Measurements from ENCODE around the gene BRD1. TPM values are rescaled to one million over a fixed set of nuclear protein-coding genes. Genes with fewer than 3 reads are reported as not detected.
A peak's percentile ranks its signal among the peaks of the same experiment; 100 is the strongest.

Gene BRD1
- total and polyA plus RNA-seq, 4 donors = 16.6 to 51.5 (median 28.1) TPM

DNA sequence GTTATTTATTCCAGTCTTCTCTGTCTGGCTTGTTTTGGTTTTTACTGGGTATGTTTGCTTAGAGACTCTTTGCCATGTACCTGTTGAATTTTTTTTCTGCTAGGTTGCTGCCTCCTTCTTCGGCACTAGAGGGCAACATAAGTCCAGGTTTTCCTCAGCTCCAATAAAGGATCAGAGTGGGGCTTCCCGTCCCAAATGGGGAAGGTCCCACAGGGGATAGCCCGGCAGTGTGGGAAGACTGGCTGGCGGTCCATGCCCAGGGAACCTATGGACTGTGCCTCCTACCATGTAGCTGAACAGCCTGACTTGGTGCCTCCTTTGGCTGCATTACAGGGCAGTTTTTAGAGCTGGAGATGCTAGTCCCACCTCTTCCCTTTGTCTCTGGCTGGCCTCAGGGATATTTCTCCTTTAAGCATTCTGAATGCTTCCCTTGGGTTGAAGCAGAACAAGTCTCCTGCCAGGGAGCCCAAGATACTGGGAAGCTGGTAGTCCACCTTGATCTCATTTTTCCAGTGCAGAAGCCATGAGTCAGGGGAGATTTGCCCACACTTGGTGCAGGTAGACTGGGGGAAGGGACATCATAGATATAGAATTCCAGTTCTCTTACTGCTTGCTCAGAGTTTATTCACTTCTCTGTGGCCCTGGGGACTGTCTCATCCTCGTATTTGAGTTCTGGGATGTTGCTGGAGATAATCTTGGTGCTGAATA is 60.2 kb downstream of the BRD1 start:
- Histone ChIP-seq H3K9me3 (ENCODE audit: control insufficient read depth in 4 of 4, insufficient read depth in 3 of 4, low read length in 3 of 4) (peaks cover 0 to 7% (median 2%) of the 10 kb centered on the region in 4 donors), H3K4me1 (ENCODE audit: control insufficient read depth in 5 of 5, insufficient read depth in 5 of 5, low read length in 5 of 5) (peaks cover 0 to 15% (median 4%) of the 10 kb centered on the region in 5 donors), H3K9ac (ENCODE audit: insufficient read depth in 1 of 2, low read length in 2 of 2) (no peak overlapping the region), H3K27me3 (ENCODE audit: control insufficient read depth in 3 of 3, insufficient read depth in 3 of 3, low read length in 2 of 3) (no peaks in the 10 kb centered on the region), H3K4me3 (no peak overlapping the region), H3K27ac (ENCODE audit: low read depth in 1 of 2, low read length in 1 of 2) (no peak overlapping the region), H3K36me3 (ENCODE audit: control insufficient read depth in 4 of 4, insufficient read depth in 4 of 4, low read length in 4 of 4) (peaks cover 0 to 5% (median 0%) of the 10 kb centered on the region in 4 donors)
- DNase-seq (peak in 2 of 3 donors; percentile 13 to 43), ATAC-seq (ENCODE audit: insufficient read depth, low FRiP score) (no peak)
- TF ChIP-seq, protein P1, sequence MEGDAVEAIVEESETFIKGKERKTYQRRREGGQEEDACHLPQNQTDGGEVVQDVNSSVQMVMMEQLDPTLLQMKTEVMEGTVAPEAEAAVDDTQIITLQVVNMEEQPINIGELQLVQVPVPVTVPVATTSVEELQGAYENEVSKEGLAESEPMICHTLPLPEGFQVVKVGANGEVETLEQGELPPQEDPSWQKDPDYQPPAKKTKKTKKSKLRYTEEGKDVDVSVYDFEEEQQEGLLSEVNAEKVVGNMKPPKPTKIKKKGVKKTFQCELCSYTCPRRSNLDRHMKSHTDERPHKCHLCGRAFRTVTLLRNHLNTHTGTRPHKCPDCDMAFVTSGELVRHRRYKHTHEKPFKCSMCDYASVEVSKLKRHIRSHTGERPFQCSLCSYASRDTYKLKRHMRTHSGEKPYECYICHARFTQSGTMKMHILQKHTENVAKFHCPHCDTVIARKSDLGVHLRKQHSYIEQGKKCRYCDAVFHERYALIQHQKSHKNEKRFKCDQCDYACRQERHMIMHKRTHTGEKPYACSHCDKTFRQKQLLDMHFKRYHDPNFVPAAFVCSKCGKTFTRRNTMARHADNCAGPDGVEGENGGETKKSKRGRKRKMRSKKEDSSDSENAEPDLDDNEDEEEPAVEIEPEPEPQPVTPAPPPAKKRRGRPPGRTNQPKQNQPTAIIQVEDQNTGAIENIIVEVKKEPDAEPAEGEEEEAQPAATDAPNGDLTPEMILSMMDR (IDR thresholded peaks at IDR 0.05; ENCODE audit: control extremely low read depth, extremely low read depth) = peak; percentile 71
- WGBS, 2 donors = 37 to 45% methylated on average over 5 of the region's 5 CpGs

GRCh38 chr22:49765951-49766350 is 61.7 kb downstream of the BRD1 start:
- TF ChIP-seq, protein P1 (IDR thresholded peaks at IDR 0.05; ENCODE audit: control extremely low read depth, extremely low read depth) = no peak
- Histone ChIP-seq H3K27me3 (ENCODE audit: control insufficient read depth in 3 of 3, insufficient read depth in 3 of 3, low read length in 2 of 3) (no peaks in the 10 kb centered on the region), H3K9ac (ENCODE audit: insufficient read depth in 1 of 2, low read length in 2 of 2) (no peak overlapping the region), H3K36me3 (ENCODE audit: control insufficient read depth in 4 of 4, insufficient read depth in 4 of 4, low read length in 4 of 4) (no peaks in the 10 kb centered on the region), H3K4me1 (ENCODE audit: control insufficient read depth in 5 of 5, insufficient read depth in 5 of 5, low read length in 5 of 5) (peaks cover 0 to 15% (median 4%) of the 10 kb centered on the region in 5 donors), H3K4me3 (no peak overlapping the region), H3K27ac (ENCODE audit: low read depth in 1 of 2, low read length in 1 of 2) (no peak overlapping the region), H3K9me3 (ENCODE audit: control insufficient read depth in 4 of 4, insufficient read depth in 3 of 4, low read length in 3 of 4) (peaks cover 0 to 7% (median 2%) of the 10 kb centered on the region in 4 donors)
- ATAC-seq (ENCODE audit: insufficient read depth, low FRiP score) (no peak), DNase-seq (no peak)
- 95 to 97% methylated on average over 12 of the region's 12 CpGs for WGBS, 2 donors

DNA sequence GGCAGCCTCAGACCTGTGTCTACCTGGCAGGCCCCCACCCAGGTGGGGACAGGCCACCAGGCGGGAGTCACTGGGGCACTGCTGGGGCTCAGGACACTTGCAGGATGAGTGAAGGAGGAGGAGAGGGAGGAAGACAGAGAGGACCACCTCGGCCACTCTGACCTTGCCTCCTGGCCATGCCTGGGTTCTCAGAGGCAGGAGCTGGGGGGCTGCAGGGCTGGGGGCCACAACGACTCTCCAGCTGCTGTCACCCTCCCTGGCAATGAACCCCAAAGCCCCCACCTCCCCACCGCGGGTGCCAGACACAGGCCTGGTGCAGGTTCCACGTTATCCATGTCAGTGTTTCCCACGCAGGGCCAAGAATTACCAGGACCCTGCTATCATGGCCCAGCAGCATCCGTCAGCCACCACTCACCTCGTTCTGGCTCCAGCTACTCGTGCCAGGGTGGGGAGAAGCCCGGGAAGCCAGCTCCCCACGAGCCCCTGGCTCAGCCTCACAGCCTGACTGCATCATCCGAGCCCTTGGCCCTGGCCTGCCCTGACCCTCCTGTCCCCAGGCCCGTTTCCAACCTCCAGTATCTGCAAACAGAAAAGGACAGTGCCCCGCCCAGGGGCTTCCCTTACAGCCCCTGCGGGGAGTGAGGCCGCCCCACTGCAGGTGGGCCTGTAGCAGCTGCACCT is 62.4 kb downstream of the BRD1 start:
- H3K9me3 ChIP-seq (ENCODE audit: control insufficient read depth in 4 of 4, insufficient read depth in 3 of 4, low read length in 3 of 4) = peaks cover 0 to 7% (median 2%) of the 10 kb centered on the region in 4 donors
- no peak overlapping the region for H3K27ac ChIP-seq (ENCODE audit: low read depth in 1 of 2, low read length in 1 of 2)
- no peak for ATAC-seq (ENCODE audit: insufficient read depth, low FRiP score)
- H3K4me3 ChIP-seq = no peak overlapping the region
- no peaks in the 10 kb centered on the region for H3K36me3 ChIP-seq (ENCODE audit: control insufficient read depth in 4 of 4, insufficient read depth in 4 of 4, low read length in 4 of 4)
- TF ChIP-seq, protein P1 (IDR thresholded peaks at IDR 0.05; ENCODE audit: control extremely low read depth, extremely low read depth) = no peak
- peaks cover 0 to 15% (median 3%) of the 10 kb centered on the region in 5 donors for H3K4me1 ChIP-seq (ENCODE audit: control insufficient read depth in 5 of 5, insufficient read depth in 5 of 5, low read length in 5 of 5)
- H3K9ac ChIP-seq (ENCODE audit: insufficient read depth in 1 of 2, low read length in 2 of 2) = no peak overlapping the region
- H3K27me3 ChIP-seq (ENCODE audit: control insufficient read depth in 3 of 3, insufficient read depth in 3 of 3, low read length in 2 of 3) = no peaks in the 10 kb centered on the region
- no peak for DNase-seq
- WGBS, 2 donors = 88% methylated on average over 17 of the region's 17 CpGs

Measured in lung (tissue), 12 donors.